PC-9 (cell line): Measurements from ENCODE around the gene ACSM2A.
"Not testable (repeated sequence)": the region's sequence is repeated elsewhere in the genome, so short reads cannot be mapped to it uniquely, and the experiment has no call there.

Experiments used
- CTCF ChIP-seq: fragments of 200-600 bp; sonication (generic); conservative IDR thresholded peaks from 2 replicates; pipeline ENCODE4 v1.6.1; 2017; ENCODE audit warnings: mixed run types, antibody characterized with exemption, mild to moderate bottlenecking, moderate library complexity
- EZH2 ChIP-seq: fragments of 200-600 bp; sonication (generic); IDR thresholded peaks from 2 replicates; pipeline ENCODE4 v1.8.0; 2017; ENCODE audit warnings: antibody characterized with exemption, low read depth

GRCh38 chr16:20429499-20429898 lies 21.8 kb upstream of the ACSM2A start:
- not testable (repeated sequence) for TF ChIP-seq CTCF, EZH2
